Measurements from ENCODE around the gene TBXT.

TBXT gene

DNA sequence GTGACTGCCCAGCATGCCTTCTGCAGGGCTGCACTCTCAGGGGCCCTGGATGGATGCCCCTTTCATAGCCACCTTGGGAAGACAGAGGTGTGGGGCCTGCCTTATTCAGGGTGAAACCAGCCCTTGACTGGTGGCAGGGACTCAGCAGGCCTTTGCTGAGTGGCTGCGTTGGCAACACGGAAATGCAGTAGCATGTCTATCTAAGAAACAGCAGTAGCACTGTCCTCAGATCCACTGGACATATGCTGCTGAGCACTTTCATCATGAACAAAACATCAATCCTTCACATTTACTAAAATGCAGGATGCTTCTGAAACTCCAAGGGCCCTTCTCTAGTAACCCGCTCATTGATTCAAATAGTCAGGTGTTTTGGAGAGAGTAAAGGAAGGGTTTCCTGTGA lies 4.9 kb upstream of the TBXT start:
- Histone ChIP-seq H3K4me3 (ENCODE audit: low read depth in 1 of 5, low read length in 5 of 5) (no peak overlapping the region), H3K27me3 (ENCODE audit: control insufficient read depth in 5 of 5, insufficient read depth in 4 of 5, low read length in 5 of 5) (peaks cover 18 to 45% (median 34%) of the 10 kb centered on the region in 5 donors), H3K9ac (ENCODE audit: low read length in 5 of 5) (no peak overlapping the region), H3K36me3 (ENCODE audit: control insufficient read depth in 5 of 5, insufficient read depth in 5 of 5, low read length in 5 of 5) (no peaks in the 10 kb centered on the region), H3K27ac (ENCODE audit: low read depth, low read length) (no peak overlapping the region), H3K9me3 (ENCODE audit: control insufficient read depth in 5 of 5, low read length in 5 of 5) (no peaks in the 10 kb centered on the region), H3K4me1 (ENCODE audit: control insufficient read depth in 5 of 5, insufficient read depth in 5 of 5, low read length in 5 of 5) (peaks cover 0 to 25% (median 21%) of the 10 kb centered on the region in 5 donors)

- Histone ChIP-seq H3K36me3 (ENCODE audit: control insufficient read depth in 5 of 5, insufficient read depth in 5 of 5, low read length in 5 of 5) (no peaks in the 10 kb centered on the region), H3K4me3 (ENCODE audit: low read depth in 1 of 5, low read length in 5 of 5) (no peak overlapping the region), H3K27ac (ENCODE audit: low read depth, low read length) (no peak overlapping the region), H3K9ac (ENCODE audit: low read length in 5 of 5) (no peak overlapping the region), H3K27me3 (ENCODE audit: control insufficient read depth in 5 of 5, insufficient read depth in 4 of 5, low read length in 5 of 5) (peaks cover 39 to 66% (median 52%) of the 10 kb centered on the region in 5 donors), H3K9me3 (ENCODE audit: control insufficient read depth in 5 of 5, low read length in 5 of 5) (no peaks in the 10 kb centered on the region), H3K4me1 (ENCODE audit: control insufficient read depth in 5 of 5, insufficient read depth in 5 of 5, low read length in 5 of 5) (peaks cover 0 to 33% (median 27%) of the 10 kb centered on the region in 5 donors)
Observed at GRCh38 chr6:166169549-166170421, 2.1 kb upstream of the TBXT start.

GRCh38 chr6:166168616-166169548 lies 1.2 kb upstream of the TBXT start:
- H3K36me3 ChIP-seq (ENCODE audit: control insufficient read depth in 5 of 5, insufficient read depth in 5 of 5, low read length in 5 of 5), result no peaks in the 10 kb centered on the region
- H3K9ac ChIP-seq (ENCODE audit: low read length in 5 of 5), result no peak overlapping the region
- H3K9me3 ChIP-seq (ENCODE audit: control insufficient read depth in 5 of 5, low read length in 5 of 5), result no peaks in the 10 kb centered on the region
- peak overlapping the region in 4 of 5 donors; percentile 47 to 59 (median 55) for H3K4me3 ChIP-seq (ENCODE audit: low read depth in 1 of 5, low read length in 5 of 5)
- peaks cover 37 to 72% (median 54%) of the 10 kb centered on the region in 5 donors for H3K27me3 ChIP-seq (ENCODE audit: control insufficient read depth in 5 of 5, insufficient read depth in 4 of 5, low read length in 5 of 5)
- H3K4me1 ChIP-seq (ENCODE audit: control insufficient read depth in 5 of 5, insufficient read depth in 5 of 5, low read length in 5 of 5), result peaks cover 0 to 33% (median 26%) of the 10 kb centered on the region in 5 donors
- H3K27ac ChIP-seq (ENCODE audit: low read depth, low read length), result no peak overlapping the region

DNA sequence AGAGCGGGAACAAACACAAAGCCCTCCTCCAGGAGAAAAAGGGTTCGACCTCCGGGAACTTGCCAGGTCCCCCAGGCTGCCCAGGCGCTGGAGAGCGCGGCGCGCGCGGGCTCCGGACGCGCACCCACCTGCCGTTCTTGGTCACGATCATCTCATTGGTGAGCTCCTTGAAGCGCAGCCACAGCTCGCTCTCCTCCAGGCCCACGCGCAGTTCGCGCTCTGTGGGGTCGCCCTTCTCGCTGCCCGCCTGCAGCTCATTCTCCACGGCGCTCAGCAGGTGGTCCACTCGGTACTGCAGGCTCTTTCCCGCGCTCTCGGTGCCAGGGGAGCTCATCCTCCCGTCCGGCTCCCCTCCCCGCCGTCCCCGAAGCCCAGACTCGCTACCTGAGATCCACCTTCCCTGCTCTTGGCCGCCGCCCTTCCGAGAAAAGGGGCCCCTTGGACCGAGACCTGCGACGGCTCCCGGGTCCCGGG lies 356 bp downstream of the TBXT start:
- H3K4me3 ChIP-seq (ENCODE audit: low read depth in 1 of 5, low read length in 5 of 5), result no peak overlapping the region
- H3K27me3 ChIP-seq (ENCODE audit: control insufficient read depth in 5 of 5, insufficient read depth in 4 of 5, low read length in 5 of 5), result peaks cover 37 to 78% (median 55%) of the 10 kb centered on the region in 5 donors
- H3K9me3 ChIP-seq (ENCODE audit: control insufficient read depth in 5 of 5, low read length in 5 of 5), result no peaks in the 10 kb centered on the region
- no peak overlapping the region for H3K9ac ChIP-seq (ENCODE audit: low read length in 5 of 5)
- peaks cover 0 to 25% (median 14%) of the 10 kb centered on the region in 5 donors for H3K4me1 ChIP-seq (ENCODE audit: control insufficient read depth in 5 of 5, insufficient read depth in 5 of 5, low read length in 5 of 5)
- no peak overlapping the region for H3K27ac ChIP-seq (ENCODE audit: low read depth, low read length)
- no peaks in the 10 kb centered on the region for H3K36me3 ChIP-seq (ENCODE audit: control insufficient read depth in 5 of 5, insufficient read depth in 5 of 5, low read length in 5 of 5)

- H3K9me3 ChIP-seq (ENCODE audit: control insufficient read depth in 5 of 5, low read length in 5 of 5), result no peaks in the 10 kb centered on the region
- H3K4me3 ChIP-seq (ENCODE audit: low read depth in 1 of 5, low read length in 5 of 5), result no peak overlapping the region
- no peak overlapping the region for H3K9ac ChIP-seq (ENCODE audit: low read length in 5 of 5)
- H3K27ac ChIP-seq (ENCODE audit: low read depth, low read length), result no peak overlapping the region
- H3K4me1 ChIP-seq (ENCODE audit: control insufficient read depth in 5 of 5, insufficient read depth in 5 of 5, low read length in 5 of 5), result peaks cover 0 to 25% (median 14%) of the 10 kb centered on the region in 5 donors
- peaks cover 35 to 72% (median 54%) of the 10 kb centered on the region in 5 donors for H3K27me3 ChIP-seq (ENCODE audit: control insufficient read depth in 5 of 5, insufficient read depth in 4 of 5, low read length in 5 of 5)
- no peaks in the 10 kb centered on the region for H3K36me3 ChIP-seq (ENCODE audit: control insufficient read depth in 5 of 5, insufficient read depth in 5 of 5, low read length in 5 of 5)
Observed at GRCh38 chr6:166166314-166167257, 1.1 kb downstream of the TBXT start.

GRCh38 chr6:166165558-166166313 lies 1.9 kb downstream of the TBXT start:
- H3K4me3 ChIP-seq (ENCODE audit: low read depth in 1 of 5, low read length in 5 of 5), result no peak overlapping the region
- H3K36me3 ChIP-seq (ENCODE audit: control insufficient read depth in 5 of 5, insufficient read depth in 5 of 5, low read length in 5 of 5), result no peaks in the 10 kb centered on the region
- peaks cover 35 to 66% (median 54%) of the 10 kb centered on the region in 5 donors for H3K27me3 ChIP-seq (ENCODE audit: control insufficient read depth in 5 of 5, insufficient read depth in 4 of 5, low read length in 5 of 5)
- no peak overlapping the region for H3K27ac ChIP-seq (ENCODE audit: low read depth, low read length)
- H3K4me1 ChIP-seq (ENCODE audit: control insufficient read depth in 5 of 5, insufficient read depth in 5 of 5, low read length in 5 of 5), result peaks cover 0 to 25% (median 14%) of the 10 kb centered on the region in 5 donors
- H3K9me3 ChIP-seq (ENCODE audit: control insufficient read depth in 5 of 5, low read length in 5 of 5), result no peaks in the 10 kb centered on the region
- H3K9ac ChIP-seq (ENCODE audit: low read length in 5 of 5), result no peak overlapping the region

DNA sequence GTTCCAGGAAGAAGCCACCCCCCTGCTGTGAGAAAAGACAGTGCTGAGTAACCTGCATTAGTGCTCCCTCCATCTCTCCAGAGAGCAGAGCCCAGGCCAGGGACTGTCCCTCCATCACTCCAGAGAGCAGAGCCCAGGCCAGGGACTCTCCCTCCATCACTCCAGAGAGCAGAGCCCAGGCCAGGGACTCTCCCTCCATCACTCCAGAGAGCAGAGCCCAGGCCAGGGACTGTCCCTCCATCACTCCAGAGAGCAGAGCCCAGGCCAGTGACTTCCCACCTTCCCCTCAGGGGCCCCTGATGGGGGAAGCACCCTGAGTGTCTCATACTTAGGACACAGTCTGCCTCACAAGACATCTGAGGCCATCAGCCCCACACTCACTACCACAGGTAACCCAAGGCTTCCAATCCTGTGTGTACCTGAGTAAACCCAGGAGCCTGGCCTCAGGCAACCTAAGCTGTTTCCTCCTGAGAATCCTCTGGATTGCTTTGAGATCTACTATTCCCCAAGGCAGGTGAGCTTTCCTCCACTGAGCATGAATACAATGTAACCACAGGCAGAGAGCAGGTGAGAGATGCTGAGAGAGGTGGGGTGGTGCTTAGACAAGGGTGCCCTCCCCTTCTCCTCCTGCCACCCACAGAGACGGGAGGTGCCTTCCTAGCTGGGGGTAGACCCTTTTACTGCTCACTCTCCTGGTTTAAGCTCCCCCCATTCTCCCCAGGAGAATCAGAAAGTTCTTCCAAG lies 4.9 kb downstream of the TBXT start:
- Histone ChIP-seq H3K36me3 (ENCODE audit: control insufficient read depth in 5 of 5, insufficient read depth in 5 of 5, low read length in 5 of 5) (no peaks in the 10 kb centered on the region), H3K27me3 (ENCODE audit: control insufficient read depth in 5 of 5, insufficient read depth in 4 of 5, low read length in 5 of 5) (peaks cover 18 to 44% (median 38%) of the 10 kb centered on the region in 5 donors), H3K9me3 (ENCODE audit: control insufficient read depth in 5 of 5, low read length in 5 of 5) (no peaks in the 10 kb centered on the region), H3K27ac (ENCODE audit: low read depth, low read length) (no peak overlapping the region), H3K4me3 (ENCODE audit: low read depth in 1 of 5, low read length in 5 of 5) (no peak overlapping the region), H3K9ac (ENCODE audit: low read length in 5 of 5) (no peak overlapping the region), H3K4me1 (ENCODE audit: control insufficient read depth in 5 of 5, insufficient read depth in 5 of 5, low read length in 5 of 5) (peaks cover 0 to 10% (median 5%) of the 10 kb centered on the region in 5 donors)

DNA sequence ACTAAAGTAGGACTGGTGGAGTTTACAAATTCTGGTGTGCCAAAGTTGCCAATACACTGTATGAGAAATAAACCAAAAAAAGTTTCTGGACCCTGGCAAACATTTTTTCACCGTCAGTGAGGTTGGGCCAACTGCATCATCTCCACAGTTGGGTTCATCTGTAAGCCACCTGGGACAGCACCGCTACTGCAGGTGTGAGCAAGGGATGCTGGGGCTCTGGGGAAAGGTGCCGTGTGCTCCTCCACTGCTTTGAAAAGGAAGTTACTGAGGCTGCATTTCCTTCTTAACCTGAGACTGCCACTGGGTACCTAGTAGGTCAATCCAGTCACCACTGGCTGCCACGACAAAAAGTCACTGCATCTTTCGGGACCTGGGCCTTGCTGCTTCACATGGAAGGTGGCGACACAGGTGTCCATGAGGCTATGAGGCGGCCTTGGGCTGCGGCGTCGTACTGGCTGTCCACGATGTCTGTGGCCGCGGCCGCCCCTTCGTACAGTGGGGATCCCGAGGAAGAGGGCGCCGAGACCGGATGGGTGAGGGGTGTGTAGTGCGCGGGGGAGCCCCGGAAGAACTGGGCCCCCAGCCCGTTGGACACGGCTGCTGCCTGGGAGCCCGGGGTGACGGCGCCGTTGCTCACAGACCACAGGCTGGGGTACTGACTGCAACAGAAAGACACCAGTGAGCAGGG lies 9.6 kb downstream of the TBXT start:
- Histone ChIP-seq H3K9ac (ENCODE audit: low read length in 5 of 5) (no peak overlapping the region), H3K9me3 (ENCODE audit: control insufficient read depth in 5 of 5, low read length in 5 of 5) (no peaks in the 10 kb centered on the region), H3K27ac (ENCODE audit: low read depth, low read length) (no peak overlapping the region), H3K4me3 (ENCODE audit: low read depth in 1 of 5, low read length in 5 of 5) (no peak overlapping the region), H3K4me1 (ENCODE audit: control insufficient read depth in 5 of 5, insufficient read depth in 5 of 5, low read length in 5 of 5) (no peaks in the 10 kb centered on the region), H3K36me3 (ENCODE audit: control insufficient read depth in 5 of 5, insufficient read depth in 5 of 5, low read length in 5 of 5) (no peaks in the 10 kb centered on the region), H3K27me3 (ENCODE audit: control insufficient read depth in 5 of 5, insufficient read depth in 4 of 5, low read length in 5 of 5) (peaks cover 4 to 13% (median 12%) of the 10 kb centered on the region in 5 donors)
